Renal cortical epithelial cell (primary cell): ENCODE measurements around the gene MYL3. TPM values are rescaled to one million over a fixed set of nuclear protein-coding genes. Genes with fewer than 3 reads are reported as not detected.

Experiments
- DNase-seq: peaks from one replicate; pipeline ENCODE4 v3.0.0-alpha.2; 2011; ENCODE audit warnings: low read depth
- total RNA-seq: library from RNA; depleted of rRNA; stranded (reverse); fragments of >200 nt; gene quantifications from 2 replicates; pipeline ENCODE4 v1.2.3, GENCODE V29; 2014

The MYL3 gene
- total RNA-seq, 1 donor from 2014 or later, result 15.2 TPM

- DNase-seq, result no peak
Measured at GRCh38 chr3:46865546-46865945, 2.3 kb upstream of the MYL3 start.

DNA sequence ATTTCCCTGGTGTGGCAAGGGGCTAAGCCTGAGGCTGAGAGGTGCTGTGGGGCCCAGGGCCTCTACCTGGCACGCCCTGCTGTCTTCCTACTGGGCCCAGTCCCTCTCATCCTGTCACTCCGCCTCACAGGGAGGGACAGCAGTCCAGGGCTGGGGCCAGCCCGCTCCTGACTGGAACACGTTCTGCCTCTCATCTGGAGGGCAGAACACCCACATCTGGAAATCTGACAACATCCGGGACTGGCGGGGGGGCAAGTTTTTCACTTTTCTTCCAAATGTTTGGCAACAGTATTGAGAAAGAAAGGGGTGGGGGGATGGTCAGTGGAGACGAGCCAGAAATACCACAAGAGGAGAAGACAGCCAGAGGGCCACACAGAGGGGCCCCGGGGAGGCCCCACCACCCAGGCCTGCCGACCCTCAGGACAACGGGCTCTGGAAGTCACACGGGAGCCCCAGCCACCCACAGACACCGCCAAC is 1.8 kb upstream of the MYL3 start:
- no peak for DNase-seq

DNA sequence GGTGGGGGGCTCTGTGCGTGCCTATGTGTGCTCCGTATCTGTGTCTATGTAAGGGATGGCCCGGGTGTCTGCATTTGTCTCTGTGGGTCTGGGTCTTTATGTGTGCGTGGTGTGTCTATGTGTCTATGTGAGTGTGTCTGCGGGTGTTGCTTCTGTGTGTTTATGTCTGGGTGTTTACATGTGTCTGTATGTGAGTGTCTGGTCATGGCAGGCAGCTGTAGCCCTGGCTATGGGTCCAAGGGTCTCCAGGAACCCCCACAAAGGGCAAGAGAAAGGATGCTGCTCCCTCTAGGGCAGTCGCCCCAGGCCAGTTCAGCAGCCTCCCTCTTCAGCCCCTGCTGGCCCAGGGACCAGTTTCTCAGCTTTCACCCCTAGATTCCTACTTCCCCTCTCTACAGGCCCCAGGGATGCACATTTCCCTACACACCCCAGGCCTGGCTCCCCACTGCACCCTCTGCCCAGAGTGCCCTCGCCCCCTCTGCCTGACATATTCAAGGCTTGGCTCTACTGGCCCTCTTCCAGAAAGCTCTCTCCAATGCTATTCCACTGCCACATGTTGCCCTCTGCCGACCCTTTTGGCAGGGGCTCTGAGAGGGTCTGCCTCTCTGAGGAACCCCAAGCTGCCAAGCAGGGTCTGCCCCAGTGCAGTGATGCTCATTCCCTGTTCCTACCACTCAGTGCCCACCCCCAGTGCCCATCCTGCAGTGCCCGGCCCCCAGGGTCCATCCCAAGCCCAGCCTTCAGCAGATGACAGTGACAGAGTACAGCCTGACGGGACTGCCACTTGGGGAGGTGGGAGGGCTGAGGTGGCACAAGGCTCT is 1.0 kb upstream of the MYL3 start:
- DNase-seq, result no peak

GRCh38 chr3:46862369-46863025 is 747 bp downstream of the MYL3 start:
- DNase-seq, result no peak

GRCh38 chr3:46861605-46862368 is 1.5 kb downstream of the MYL3 start:
- no peak for DNase-seq

GRCh38 chr3:46860810-46861604 is 2.2 kb downstream of the MYL3 start:
- DNase-seq, result no peak

GRCh38 chr3:46860017-46860809 is 3.0 kb downstream of the MYL3 start:
- no peak for DNase-seq

- DNase-seq, result no peak
Measured at GRCh38 chr3:46859001-46859710, 4.1 kb downstream of the MYL3 start.

DNA sequence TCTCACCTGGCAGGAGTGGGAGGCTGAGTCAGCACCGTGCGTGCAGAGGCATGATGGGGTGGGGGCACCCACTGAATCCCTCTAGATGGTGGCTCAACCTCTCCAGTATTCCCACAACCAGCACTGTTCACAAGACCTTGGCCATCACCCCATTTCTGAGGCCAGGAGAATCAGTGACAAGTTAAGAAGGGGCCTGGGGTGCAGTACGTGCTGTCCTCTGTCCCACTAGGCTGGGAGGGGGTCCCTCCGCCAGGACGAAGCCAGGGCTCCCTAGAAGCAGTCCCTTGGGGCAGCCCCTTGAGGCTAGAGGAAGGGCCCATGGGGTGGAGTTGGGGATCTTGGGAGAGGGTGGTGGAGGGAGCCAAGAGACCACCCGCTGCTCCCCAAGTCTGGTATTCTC is 4.8 kb downstream of the MYL3 start:
- DNase-seq, result no peak

- DNase-seq, result no peak
Measured at GRCh38 chr3:46857485-46858341, 5.5 kb downstream of the MYL3 start.

DNA sequence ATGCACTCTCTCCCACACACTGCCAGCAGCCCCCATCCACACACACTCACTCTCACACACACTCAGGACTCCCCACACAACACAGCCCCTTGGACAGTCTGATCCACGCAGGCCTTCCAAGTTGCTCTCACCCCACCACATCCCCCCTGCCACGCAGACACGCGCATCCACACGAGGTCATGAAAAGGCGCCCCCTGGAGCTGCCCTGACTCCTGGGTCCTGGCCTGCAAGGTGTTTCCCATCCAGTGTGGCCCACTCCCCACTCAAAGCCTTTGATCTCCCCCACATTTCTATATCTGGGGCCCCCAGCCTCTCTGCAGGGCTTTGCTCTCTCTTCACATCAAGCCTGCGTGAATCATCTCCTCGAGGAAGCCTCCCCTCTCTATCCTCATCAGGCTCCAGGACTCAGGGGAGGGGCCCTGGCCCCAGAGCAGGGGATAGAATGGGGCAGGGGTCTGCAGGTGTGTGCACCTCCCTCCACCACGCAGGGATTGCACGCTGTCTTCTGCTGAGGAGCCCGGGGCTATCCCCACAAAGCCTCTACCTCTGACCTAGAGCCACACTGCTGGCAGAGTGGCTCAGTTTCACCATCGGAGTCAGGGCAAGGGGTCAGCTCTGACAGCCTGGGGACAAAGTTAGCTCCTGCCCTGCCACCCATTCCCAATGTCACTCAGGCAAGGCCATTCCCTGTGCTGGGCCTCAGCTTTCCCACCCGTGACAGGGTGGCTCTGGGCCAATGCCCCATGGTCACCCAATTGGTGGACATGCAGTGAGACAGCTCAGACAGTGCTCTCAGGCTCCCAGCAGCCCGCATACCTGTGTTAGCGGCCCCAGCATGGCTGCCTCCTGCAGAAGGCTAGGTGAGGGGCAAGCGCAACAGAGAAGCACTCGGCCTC is 6.4 kb downstream of the MYL3 start:
- no peak for DNase-seq

DNA sequence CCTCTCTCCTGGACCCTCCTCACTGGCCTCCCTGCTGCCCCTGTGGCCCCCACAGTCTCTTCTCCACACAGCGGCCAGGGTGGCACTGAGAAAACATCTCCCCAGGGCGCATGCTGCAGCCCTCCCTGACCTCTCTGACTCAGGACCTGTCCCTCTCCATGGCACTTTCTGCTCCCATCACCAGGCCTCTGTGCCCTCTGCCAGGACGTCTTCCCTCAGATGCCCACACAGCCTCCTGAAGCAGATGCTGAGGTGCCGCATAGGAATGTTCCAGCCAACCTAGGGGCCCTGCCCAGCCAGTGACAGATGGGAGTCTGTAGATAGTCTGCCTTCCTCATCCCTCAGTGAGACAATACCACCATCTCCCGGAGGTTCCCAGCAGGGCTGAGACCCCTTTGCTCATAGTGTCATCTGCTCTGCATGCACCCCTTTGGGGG is 8.7 kb downstream of the MYL3 start:
- DNase-seq, result no peak

DNA sequence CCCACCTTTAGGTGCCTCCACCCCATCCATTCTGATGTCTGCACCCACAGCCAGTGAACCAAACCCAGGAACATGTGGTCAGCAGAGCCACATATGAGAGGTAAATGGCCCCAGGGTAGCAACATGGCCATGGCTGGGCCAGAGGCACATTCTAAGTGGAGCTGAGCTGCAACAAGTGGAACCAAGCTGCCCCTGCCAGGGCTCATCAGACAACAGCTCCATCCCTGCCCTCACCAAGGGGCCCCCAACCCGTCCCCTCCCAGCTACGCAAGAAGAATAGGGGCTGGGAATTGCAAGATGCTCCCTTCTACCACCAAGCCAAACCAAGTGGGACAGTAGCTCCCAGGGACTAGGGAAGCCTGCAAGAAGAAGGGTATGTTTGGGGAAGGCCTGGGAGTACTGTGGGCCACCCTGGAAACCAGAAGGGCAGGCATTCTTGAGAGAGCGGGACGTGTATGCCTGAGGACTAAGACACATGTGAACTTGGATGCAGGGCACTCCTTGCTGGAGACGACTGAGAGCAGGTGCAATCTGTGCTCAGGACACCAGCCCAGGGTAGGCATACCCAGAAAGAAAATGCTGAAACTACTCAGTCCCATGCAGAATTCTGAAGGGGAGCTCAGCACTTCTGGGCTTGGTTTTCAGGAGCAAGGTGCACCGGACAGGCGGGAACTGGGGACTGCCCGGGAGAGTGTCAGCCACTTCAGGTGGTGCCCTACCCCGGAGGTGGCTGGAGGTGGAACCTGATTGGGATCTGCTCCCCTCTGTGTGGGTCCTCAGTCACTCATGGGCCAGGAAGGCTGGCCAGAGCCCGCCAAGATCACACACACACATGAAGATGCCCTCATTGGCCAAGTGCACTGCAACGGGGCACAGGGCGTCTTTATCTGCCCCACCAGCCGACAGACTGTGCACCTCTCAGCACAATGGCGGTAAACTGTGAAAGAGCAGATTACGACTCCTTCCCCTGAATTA is 9.5 kb downstream of the MYL3 start:
- DNase-seq, result no peak

DNA sequence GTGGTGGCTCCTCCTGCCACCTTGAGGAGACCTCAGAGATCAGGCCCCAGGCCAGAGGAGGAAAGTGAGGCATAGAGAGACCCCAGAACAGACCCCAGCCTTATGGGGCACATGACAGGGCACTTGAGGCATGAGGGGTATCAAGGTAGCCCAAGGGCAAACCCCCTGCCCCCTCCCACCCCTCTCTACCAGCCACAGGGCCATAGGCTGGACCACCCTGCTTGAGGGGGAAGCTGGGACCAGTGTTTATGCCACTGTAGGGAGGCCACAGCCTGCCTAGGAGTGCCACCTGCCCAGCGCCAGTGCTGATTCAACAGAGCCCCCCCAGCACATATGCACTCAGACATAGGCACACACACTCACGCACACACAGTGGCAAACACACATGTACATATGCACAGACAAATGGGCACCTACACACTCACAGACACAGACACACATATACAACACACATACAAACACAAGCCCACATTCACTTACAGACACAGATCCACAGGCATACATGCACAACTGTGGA is 10.3 kb downstream of the MYL3 start:
- DNase-seq, result no peak

DNA sequence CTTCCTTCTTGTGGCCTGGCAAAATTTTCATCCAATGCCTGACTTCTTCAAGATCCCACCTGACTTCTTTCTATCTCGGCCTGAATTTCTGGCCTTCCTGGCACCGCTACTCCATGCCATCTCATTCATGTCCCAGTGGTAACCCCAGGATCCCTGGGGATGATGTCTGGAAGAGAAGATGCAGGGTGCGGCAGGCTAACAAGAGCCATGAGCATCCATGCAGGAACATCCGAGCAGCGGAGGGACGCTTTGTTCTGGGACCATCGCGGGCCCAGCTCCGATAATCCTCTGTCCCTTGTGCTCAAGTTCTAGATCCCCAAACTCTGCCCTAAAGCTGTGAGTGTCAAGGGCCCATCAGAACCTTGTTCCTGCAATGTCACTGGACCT is 10.9 kb downstream of the MYL3 start:
- no peak for DNase-seq
